CD14-positive monocyte (primary cell): ENCODE measurements around the gene CDC40. TPM values are rescaled to one million over a fixed set of nuclear protein-coding genes. Genes with fewer than 3 reads are reported as not detected.

Experiments used
- DNase-seq, 3 donors: peaks; one replicate each; pipeline ENCODE4 v3.0.0-alpha.2; 2011 to 2022
- H2AFZ ChIP-seq: 2 replicates; pipeline ENCODE4 v1.6.0; 2012; ENCODE audit warnings: mild to moderate bottlenecking, low read depth, low read length, inconsistent platforms; ENCODE audit not compliant: insufficient read depth, poor library complexity, severe bottlenecking
- H3K27ac ChIP-seq, 2 donors: 1 replicate in 1 of 2; 2 replicates in 1 of 2; pipeline ENCODE4 v1.5.1; 2012 to 2013; ENCODE audit warnings: low read length in 2 of 2, control low read depth in 1 of 2, inconsistent platforms in 1 of 2, low read depth in 1 of 2, mild to moderate bottlenecking in 1 of 2
- H3K27me3 ChIP-seq, 2 donors: one replicate each; pipeline versions ENCODE4 v1.6.0 to v1.6.1; 2011 to 2013; ENCODE audit warnings: low read length in 2 of 2; ENCODE audit not compliant: control insufficient read depth in 2 of 2, insufficient read depth in 2 of 2
- H3K36me3 ChIP-seq, 2 donors: replicated peaks in 1 of 2; 1 replicate in 1 of 2; 2 replicates in 1 of 2; pipeline versions ENCODE4 v1.5.1 to v1.6.1; 2012 to 2013; ENCODE audit warnings: low read length in 2 of 2, control low read depth in 1 of 2, inconsistent platforms in 1 of 2, mild to moderate bottlenecking in 1 of 2; ENCODE audit not compliant: insufficient read depth in 2 of 2, control insufficient read depth in 1 of 2
- H3K4me1 ChIP-seq, 2 donors: 1 replicate in 1 of 2; 2 replicates in 1 of 2; pipeline versions ENCODE4 v1.5.1 to v1.6.1; 2012 to 2013; ENCODE audit warnings: low read length in 2 of 2, control low read depth in 1 of 2, inconsistent platforms in 1 of 2, mild to moderate bottlenecking in 1 of 2, moderate library complexity in 1 of 2; ENCODE audit not compliant: insufficient read depth in 2 of 2, control insufficient read depth in 1 of 2
- H3K4me2 ChIP-seq: replicated peaks from 2 replicates; pipeline ENCODE3; 2012; ENCODE audit warnings: low read length, moderate library complexity, mild to moderate bottlenecking; ENCODE audit not compliant: poor library complexity, severe bottlenecking; ENCODE audit errors: extremely low read depth
- H3K4me3 ChIP-seq, 3 experiments: fragments of 200-600 bp in 1 of 3; sonication (generic) in 1 of 3; replicated peaks in 1 of 3; 1 replicate in 2 of 3; 2 replicates in 1 of 3; pipeline ENCODE4 v1.5.1; 2011 to 2013; ENCODE audit warnings: low read length in 3 of 3, mild to moderate bottlenecking in 3 of 3, control low read depth in 2 of 3, low read depth in 2 of 3, inconsistent platforms in 1 of 3, moderate library complexity in 1 of 3
- H3K79me2 ChIP-seq: 2 replicates; pipeline ENCODE4 v1.6.0; 2012; ENCODE audit warnings: mild to moderate bottlenecking, control low read depth, inconsistent platforms, low read length, moderate library complexity; ENCODE audit not compliant: insufficient read depth
- H3K9ac ChIP-seq: 2 replicates; pipeline ENCODE4 v1.6.0; 2017; ENCODE audit warnings: low read length, mild to moderate bottlenecking; ENCODE audit not compliant: insufficient read depth, poor library complexity, severe bottlenecking
- H3K9me3 ChIP-seq, 2 donors: replicated peaks in 1 of 2; 1 replicate in 1 of 2; 2 replicates in 1 of 2; pipeline versions ENCODE4 v1.5.1 to v1.6.1; 2012 to 2013; ENCODE audit warnings: low read length in 2 of 2, control low read depth in 1 of 2; ENCODE audit not compliant: control insufficient read depth in 1 of 2, insufficient read depth in 1 of 2
- H4K20me1 ChIP-seq: 2 replicates; pipeline ENCODE4 v1.6.0; 2012; ENCODE audit warnings: mild to moderate bottlenecking, low read length, control low read depth, moderate library complexity; ENCODE audit not compliant: insufficient read depth
- H3K27ac Mint-ChIP-seq, 7 donors: one replicate each; pipeline ENCODE4 v1.8.0; 2020; ENCODE audit warnings: mild to moderate bottlenecking in 7 of 7, mixed read lengths in 7 of 7, moderate library complexity in 6 of 7, inconsistent platforms in 2 of 7
- H3K27me3 Mint-ChIP-seq, 3 donors: one replicate each; pipeline ENCODE4 v1.8.0; 2021 to 2022; ENCODE audit warnings: low read depth in 3 of 3, mild to moderate bottlenecking in 3 of 3, mixed read lengths in 3 of 3, moderate library complexity in 3 of 3, inconsistent platforms in 1 of 3
- H3K36me3 Mint-ChIP-seq, 2 donors: one replicate each; pipeline ENCODE4 v1.8.0; 2020; ENCODE audit warnings: mixed read lengths in 2 of 2, inconsistent platforms in 1 of 2, mild to moderate bottlenecking in 1 of 2
- H3K4me1 Mint-ChIP-seq: one replicate; pipeline ENCODE4 v1.8.0; 2020; ENCODE audit warnings: mild to moderate bottlenecking, mixed read lengths
- H3K4me3 Mint-ChIP-seq, 2 donors: one replicate each; pipeline ENCODE4 v1.8.0; 2020; ENCODE audit warnings: mild to moderate bottlenecking in 2 of 2, mixed read lengths in 2 of 2, moderate library complexity in 1 of 2
- H3K9me3 Mint-ChIP-seq, 7 donors: one replicate each; pipeline ENCODE4 v1.8.0; 2020 to 2022; ENCODE audit warnings: mixed read lengths in 7 of 7, mild to moderate bottlenecking in 6 of 7, moderate library complexity in 6 of 7, inconsistent platforms in 2 of 7
- CTCF ChIP-seq: fragments of 200-600 bp; IDR thresholded peaks from one replicate; pipeline ENCODE4 v1.8.0; 2022; ENCODE audit warnings: antibody characterized with exemption, mild to moderate bottlenecking
- WGBS: methylation state at CpG from one replicate; pipeline ENCODE4 v1.1.5; 2013; ENCODE audit warnings: missing lambda C conversion rate; ENCODE audit not compliant: insufficient coverage; 5-methylcytosine and 5-hydroxymethylcytosine counted together
- intact Hi-C, 2 donors: fragments of 100-400 bp; cut with micrococcal nuclease; formaldehyde crosslinking; loops; one replicate each; pipeline versions ENCODE4 v1.15.0 to v1.15.1; 2023
- polyA plus RNA-seq, 3 donors: library from polyadenylated mRNA; depleted of rRNA in 1 of 3; unstranded in 2 of 3; stranded (reverse) in 1 of 3; fragments of 300-500 nt in 2 of 3; fragments of >200 nt in 1 of 3; fragmentation: Illumina TruSeq in 2 of 3; gene quantifications; 1 replicate in 2 of 3; 2 replicates in 1 of 3; pipeline ENCODE4 v1.2.3, GENCODE V29; 2012 to 2021

The CDC40 gene
- polyA plus RNA-seq, 3 donors: 13.6 to 26.4 (median 17.0) TPM

- H3K4me2 ChIP-seq: no peak overlapping the region
- Mint-ChIP-seq H3K36me3 (peaks cover 50 to 70% of the 10 kb centered on the region in 2 donors), H3K4me3 (no peak overlapping the region), H3K4me1 (peaks cover 4% of the 10 kb centered on the region), H3K27ac (no peak overlapping the region), H3K9me3 (no peaks in the 10 kb centered on the region), H3K27me3 (no peaks in the 10 kb centered on the region)
- no CpG with 5 or more reads among the region's 3 CpGs for WGBS
- no peaks in the 10 kb centered on the region for H3K27me3 ChIP-seq
- no peak for TF ChIP-seq CTCF
- H3K9me3 ChIP-seq: no peaks in the 10 kb centered on the region
- no peak overlapping the region for H3K27ac ChIP-seq
- no peak overlapping the region for H3K4me3 ChIP-seq
- no peak overlapping the region for H3K9ac ChIP-seq
- intact Hi-C loops: no loop called here
- no peak for DNase-seq
- H3K79me2 ChIP-seq: peaks cover 29% of the 10 kb centered on the region
- H2AFZ ChIP-seq: no peak overlapping the region
- peaks cover 59% of the 10 kb centered on the region for H4K20me1 ChIP-seq
- H3K36me3 ChIP-seq: peaks cover 54 to 91% of the 10 kb centered on the region in 2 donors
- no peaks in the 10 kb centered on the region for H3K4me1 ChIP-seq
These were observed 27.4 kb downstream of the CDC40 start for GRCh38 chr6:110207652-110208051.

- Histone ChIP-seq H3K27me3 (no peaks in the 10 kb centered on the region), H4K20me1 (peaks cover 29% of the 10 kb centered on the region), H2AFZ (no peak overlapping the region), H3K4me3 (no peak overlapping the region), H3K9ac (no peak overlapping the region), H3K27ac (peak overlapping the region in 1 of 2 donors; percentile 3), H3K79me2 (peaks cover 2% of the 10 kb centered on the region), H3K4me2 (no peak overlapping the region), H3K4me1 (no peaks in the 10 kb centered on the region), H3K9me3 (no peaks in the 10 kb centered on the region), H3K36me3 (peaks cover 92 to 97% of the 10 kb centered on the region in 2 donors)
- no peaks in the 10 kb centered on the region for H3K27me3 Mint-ChIP-seq
- H3K4me3 Mint-ChIP-seq: no peak overlapping the region
- no peak overlapping the region for H3K27ac Mint-ChIP-seq
- WGBS: no CpG with 5 or more reads among the region's 1 CpG
- H3K4me1 Mint-ChIP-seq: no peaks in the 10 kb centered on the region
- intact Hi-C loops: no loop called here
- H3K36me3 Mint-ChIP-seq: peaks cover 71 to 80% of the 10 kb centered on the region in 2 donors
- no peaks in the 10 kb centered on the region for H3K9me3 Mint-ChIP-seq
- TF ChIP-seq CTCF: no peak
- DNase-seq: no peak
These were observed 31.5 kb downstream of the CDC40 start for GRCh38 chr6:110211753-110212152.
